Progenitor cell of endocrine pancreas (in vitro differentiated cells): Measurements from ENCODE around the gene INPP4A. TPM values are rescaled to one million over a fixed set of nuclear protein-coding genes. Genes with fewer than 3 reads are reported as not detected.

ENCODE experiments used
- DNase-seq: peaks from one replicate; pipeline ENCODE4 v3.0.0; 2021; ENCODE audit warnings: low spot score; ENCODE audit not compliant: unreplicated experiment
- H3K27ac Mint-ChIP-seq: 2 replicates; pipeline ENCODE4 v1.8.0; 2021; ENCODE audit warnings: mild to moderate bottlenecking, moderate library complexity, mixed read lengths
- H3K27me3 Mint-ChIP-seq: 2 replicates; pipeline ENCODE4 v1.8.0; 2021; ENCODE audit warnings: mixed read lengths
- H3K36me3 Mint-ChIP-seq: 2 replicates; pipeline ENCODE4 v1.8.0; 2022; ENCODE audit warnings: mixed read lengths; ENCODE audit not compliant: insufficient read depth
- H3K4me1 Mint-ChIP-seq: 2 replicates; pipeline ENCODE4 v1.8.0; 2021; ENCODE audit warnings: low read depth, mixed read lengths
- H3K4me3 Mint-ChIP-seq: 2 replicates; pipeline ENCODE4 v1.8.0; 2021; ENCODE audit warnings: low read depth, mild to moderate bottlenecking, moderate library complexity, mixed read lengths
- H3K9me3 Mint-ChIP-seq: 2 replicates; pipeline ENCODE4 v1.8.0; 2021; ENCODE audit warnings: low read depth, mixed read lengths
- CTCF ChIP-seq: fragments of 200-600 bp; sonication (generic); IDR thresholded peaks from one replicate; pipeline ENCODE4 v1.5.0; 2021; ENCODE audit warnings: antibody characterized with exemption, mild to moderate bottlenecking; ENCODE audit not compliant: unreplicated experiment
- total RNA-seq: library from RNA; stranded (reverse); gene quantifications from 2 replicates; pipeline ENCODE4 v1.2.1, GENCODE V29; 2021

Gene INPP4A
- total RNA-seq, 1 donor from 2014 or later, result 33.0 TPM

- H3K4me3 Mint-ChIP-seq, result no peak overlapping the region
- no peak for DNase-seq
- H3K27me3 Mint-ChIP-seq, result no peaks in the 10 kb centered on the region
- no peak for TF ChIP-seq CTCF
- H3K27ac Mint-ChIP-seq, result peak overlapping the region; percentile 14
- H3K9me3 Mint-ChIP-seq, result no peaks in the 10 kb centered on the region
- peaks cover 22% of the 10 kb centered on the region for H3K4me1 Mint-ChIP-seq
- H3K36me3 Mint-ChIP-seq, result peaks cover 11% of the 10 kb centered on the region
Observed at GRCh38 chr2:98605076-98605475, 160.4 kb downstream of the INPP4A start.

- Mint-ChIP-seq H3K36me3 (peaks cover 9% of the 10 kb centered on the region), H3K27ac (peak overlapping the region; percentile 94), H3K9me3 (no peaks in the 10 kb centered on the region), H3K27me3 (no peaks in the 10 kb centered on the region), H3K4me3 (peak overlapping the region; percentile 85), H3K4me1 (peaks cover 33% of the 10 kb centered on the region)
- DNase-seq, result no peak
- TF ChIP-seq CTCF, result no peak
Observed at GRCh38 chr2:98606431-98606830, 161.8 kb downstream of the INPP4A start.

GRCh38 chr2:98607104-98607503 lies 162.4 kb downstream of the INPP4A start:
- Mint-ChIP-seq H3K4me3 (peak overlapping the region; percentile 85), H3K27me3 (no peaks in the 10 kb centered on the region), H3K4me1 (peaks cover 35% of the 10 kb centered on the region), H3K27ac (peak overlapping the region; percentile 94), H3K9me3 (no peaks in the 10 kb centered on the region), H3K36me3 (peaks cover 5% of the 10 kb centered on the region)
- no peak for DNase-seq
- TF ChIP-seq CTCF, result no peak

- Mint-ChIP-seq H3K27ac (peak overlapping the region; percentile 94), H3K4me1 (peaks cover 35% of the 10 kb centered on the region), H3K27me3 (no peaks in the 10 kb centered on the region), H3K9me3 (no peaks in the 10 kb centered on the region), H3K36me3 (peaks cover 5% of the 10 kb centered on the region), H3K4me3 (peak overlapping the region; percentile 85)
- no peak for DNase-seq
- TF ChIP-seq CTCF, result no peak
Observed at GRCh38 chr2:98607741-98608115, 163.1 kb downstream of the INPP4A start.

- peak; percentile 74 for DNase-seq
- TF ChIP-seq CTCF, result no peak
- Mint-ChIP-seq H3K4me1 (peaks cover 35% of the 10 kb centered on the region), H3K4me3 (peak within 1 kb of the TSS; percentile 85), H3K27ac (peak within 1 kb of the TSS; percentile 94), H3K27me3 (no peaks in the 10 kb centered on the region), H3K36me3 (peaks cover 7% of the 10 kb centered on the region), H3K9me3 (no peaks in the 10 kb centered on the region)
Observed at GRCh38 chr2:98608116-98608961, 163.7 kb downstream of the INPP4A start, which contains the start of the genes COA5 and UNC50. Gene COA5 (minus strand): TSS chr2:98608512. CDS start chr2:98608405, 107 bp downstream. Gene UNC50 (plus strand): TSS chr2:98608589. CDS start chr2:98609760, 1,171 bp downstream.
